Fibroblast of skin of left quadriceps (primary cell): ENCODE data around the gene ALAS1.
A peak's percentile ranks its signal among the peaks of the same experiment; 100 is the strongest.
"Not testable (repeated sequence)": the region's sequence is repeated elsewhere in the genome, so short reads cannot be mapped to it uniquely, and the experiment has no call there.

ENCODE experiments used
- DNase-seq, 2 experiments: peaks; one replicate each; pipeline ENCODE4 v3.0.0-alpha.2; 2013; ENCODE audit warnings: low read depth in 2 of 2

ALAS1 gene

GRCh38 chr3:52197842-52198625 is at the start of gene ALAS1:
ALAS1 (plus strand) TSS chr3:52198160; CDS start chr3:52199242, 1,082 bp downstream.
- DNase-seq = peak; percentile 70 to 72

- no peak for DNase-seq
Measured at GRCh38 chr3:52149021-52149420, 48.9 kb upstream of the ALAS1 start.

GRCh38 chr3:52149726-52150125 is 48.2 kb upstream of the ALAS1 start:
- DNase-seq = no peak

- no peak for DNase-seq
Measured at GRCh38 chr3:52150357-52150756, 47.6 kb upstream of the ALAS1 start.

- no peak for DNase-seq
Measured at GRCh38 chr3:52150860-52151259, 47.1 kb upstream of the ALAS1 start.

GRCh38 chr3:52151991-52152390 is 46.0 kb upstream of the ALAS1 start:
- not testable (repeated sequence) for DNase-seq

GRCh38 chr3:52153389-52154096 is 44.4 kb upstream of the ALAS1 start:
- DNase-seq = no peak

- DNase-seq = peak; percentile 96
Measured at GRCh38 chr3:52154135-52155094, 43.5 kb upstream of the ALAS1 start, which contains the start of gene POC1A. POC1A (minus strand) TSS chr3:52154423; CDS start chr3:52154372, 51 bp downstream.

GRCh38 chr3:52155912-52156311 is 42.0 kb upstream of the ALAS1 start:
- no peak for DNase-seq

- DNase-seq = no peak
Measured at GRCh38 chr3:52159503-52159902, 38.5 kb upstream of the ALAS1 start.

GRCh38 chr3:52162250-52162872 is 35.6 kb upstream of the ALAS1 start:
- DNase-seq = no peak

GRCh38 chr3:52167240-52167639 is 30.7 kb upstream of the ALAS1 start:
- DNase-seq = no peak

- DNase-seq = not testable (repeated sequence)
Measured at GRCh38 chr3:52170217-52170616, 27.7 kb upstream of the ALAS1 start.

GRCh38 chr3:52171514-52172261 is 26.3 kb upstream of the ALAS1 start:
- no peak for DNase-seq

- DNase-seq = no peak
Measured at GRCh38 chr3:52172262-52172757, 25.6 kb upstream of the ALAS1 start.

GRCh38 chr3:52173101-52173500 is 24.9 kb upstream of the ALAS1 start:
- no peak for DNase-seq

GRCh38 chr3:52174896-52175295 is 23.1 kb upstream of the ALAS1 start:
- no peak for DNase-seq

- DNase-seq = no peak
Measured at GRCh38 chr3:52175416-52176179, 22.4 kb upstream of the ALAS1 start.

- no peak for DNase-seq
Measured at GRCh38 chr3:52176180-52176752, 21.7 kb upstream of the ALAS1 start.
